ENCODE results near the gene PAPPA. TPM values are rescaled to one million over a fixed set of nuclear protein-coding genes. Genes with fewer than 3 reads are reported as not detected.

PAPPA gene
- total RNA-seq, 4 donors from 2014 or later = 0.70 to 4.1 (median 1.8) TPM

DNA sequence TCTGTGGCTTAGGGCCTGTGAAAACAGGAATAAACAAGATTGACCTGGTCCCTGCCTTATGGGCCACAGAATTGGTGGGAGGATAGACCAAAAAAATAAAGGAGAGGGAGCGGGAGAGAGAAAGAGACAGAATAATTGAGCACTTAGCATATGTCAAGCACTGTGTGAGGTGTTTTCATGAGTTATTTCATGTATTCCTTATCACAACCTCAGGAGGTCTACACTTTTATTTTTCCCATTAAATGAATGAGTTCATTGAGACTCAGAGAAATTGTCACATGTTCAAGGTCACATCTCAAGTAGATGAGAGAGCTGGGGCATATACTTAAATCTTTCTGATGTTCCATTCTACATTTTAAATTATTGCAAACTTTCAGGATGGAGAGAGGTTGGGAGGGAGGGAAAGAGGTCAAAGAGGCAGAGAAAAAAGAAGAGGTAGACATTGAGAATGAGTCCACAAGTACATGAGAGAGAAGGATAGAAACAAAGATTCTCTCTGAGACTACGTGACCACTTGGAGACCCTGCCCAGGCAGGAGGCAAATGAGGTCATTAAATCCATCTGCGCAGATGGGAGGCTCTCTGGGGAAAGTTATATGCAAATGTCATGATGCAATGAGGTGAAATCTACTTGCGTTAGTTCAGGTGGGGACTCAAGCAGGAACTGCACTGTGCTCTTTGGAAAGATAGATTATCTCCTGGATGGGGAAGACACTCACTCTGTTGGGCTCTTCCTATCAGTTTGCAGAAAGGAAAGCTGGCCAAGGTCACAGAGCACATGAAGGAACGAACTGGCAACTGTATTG, 241.5 kb downstream of the PAPPA start:
- Histone ChIP-seq H3K36me3 (no peaks in the 10 kb centered on the region), H3K4me1 (no peaks in the 10 kb centered on the region), H3K9me3 (no peaks in the 10 kb centered on the region), H3K27ac (no peak overlapping the region), H3K27me3 (no peaks in the 10 kb centered on the region), H3K4me3 (no peak overlapping the region)
- no peak for DNase-seq
- TF ChIP-seq, protein P1, sequence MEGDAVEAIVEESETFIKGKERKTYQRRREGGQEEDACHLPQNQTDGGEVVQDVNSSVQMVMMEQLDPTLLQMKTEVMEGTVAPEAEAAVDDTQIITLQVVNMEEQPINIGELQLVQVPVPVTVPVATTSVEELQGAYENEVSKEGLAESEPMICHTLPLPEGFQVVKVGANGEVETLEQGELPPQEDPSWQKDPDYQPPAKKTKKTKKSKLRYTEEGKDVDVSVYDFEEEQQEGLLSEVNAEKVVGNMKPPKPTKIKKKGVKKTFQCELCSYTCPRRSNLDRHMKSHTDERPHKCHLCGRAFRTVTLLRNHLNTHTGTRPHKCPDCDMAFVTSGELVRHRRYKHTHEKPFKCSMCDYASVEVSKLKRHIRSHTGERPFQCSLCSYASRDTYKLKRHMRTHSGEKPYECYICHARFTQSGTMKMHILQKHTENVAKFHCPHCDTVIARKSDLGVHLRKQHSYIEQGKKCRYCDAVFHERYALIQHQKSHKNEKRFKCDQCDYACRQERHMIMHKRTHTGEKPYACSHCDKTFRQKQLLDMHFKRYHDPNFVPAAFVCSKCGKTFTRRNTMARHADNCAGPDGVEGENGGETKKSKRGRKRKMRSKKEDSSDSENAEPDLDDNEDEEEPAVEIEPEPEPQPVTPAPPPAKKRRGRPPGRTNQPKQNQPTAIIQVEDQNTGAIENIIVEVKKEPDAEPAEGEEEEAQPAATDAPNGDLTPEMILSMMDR (IDR thresholded peaks at IDR 0.05) = no peak
- TF ChIP-seq POLR2A (IDR thresholded peaks at IDR 0.05) = no peak

DNA sequence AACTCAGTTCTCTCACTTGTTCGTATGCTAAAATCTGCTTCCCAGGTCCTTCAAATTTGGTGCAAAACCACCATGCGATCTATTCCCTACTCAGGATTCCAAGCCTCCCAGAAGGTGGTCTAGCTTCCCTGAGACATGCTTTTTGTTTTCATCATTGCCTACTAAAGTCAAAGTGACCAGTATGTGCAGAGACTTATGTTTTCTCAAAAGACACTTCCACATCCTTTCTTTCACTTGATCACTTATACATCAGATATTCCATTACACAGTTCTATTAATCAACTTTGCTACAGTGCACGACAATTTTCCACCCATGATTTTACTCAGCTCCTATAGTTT, 242.1 kb downstream of the PAPPA start:
- H3K4me1 ChIP-seq = no peaks in the 10 kb centered on the region
- TF ChIP-seq, protein P1 (IDR thresholded peaks at IDR 0.05) = no peak

DNA sequence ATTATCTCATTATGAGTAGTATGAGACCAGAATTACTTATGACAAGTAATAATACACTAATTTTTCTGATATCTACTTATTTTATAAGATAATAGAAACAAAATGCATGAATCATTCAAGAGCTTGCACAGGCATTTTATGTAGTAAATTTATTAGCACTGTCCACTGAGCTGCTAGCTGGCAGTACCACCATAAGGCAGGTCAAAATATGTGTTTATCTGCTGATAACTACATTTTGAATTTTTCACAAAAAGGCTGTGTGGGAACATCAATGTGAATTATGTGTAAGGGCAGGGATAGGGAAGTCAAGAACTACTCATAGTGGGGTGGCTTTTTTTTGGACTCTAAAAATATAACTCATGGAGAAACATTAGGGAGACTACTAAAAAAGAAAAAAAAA, 249.6 kb downstream of the PAPPA start:
- Histone ChIP-seq H3K27ac (no peak overlapping the region), H3K4me1 (no peaks in the 10 kb centered on the region), H3K9me3 (no peaks in the 10 kb centered on the region), H3K27me3 (no peaks in the 10 kb centered on the region), H3K4me3 (no peak overlapping the region), H3K36me3 (no peaks in the 10 kb centered on the region)
- no peak for TF ChIP-seq POLR2A (IDR thresholded peaks at IDR 0.05)
- TF ChIP-seq, protein P1 (IDR thresholded peaks at IDR 0.05) = no peak
- DNase-seq = no peak

More for the DNA sequence above, 242.1 kb downstream of the PAPPA start:
- DNase-seq = no peak
- no peaks in the 10 kb centered on the region for H3K27me3 ChIP-seq
- H3K36me3 ChIP-seq = no peaks in the 10 kb centered on the region
- no peak overlapping the region for H3K27ac ChIP-seq
- H3K4me3 ChIP-seq = no peak overlapping the region
- H3K9me3 ChIP-seq = no peaks in the 10 kb centered on the region

DNA sequence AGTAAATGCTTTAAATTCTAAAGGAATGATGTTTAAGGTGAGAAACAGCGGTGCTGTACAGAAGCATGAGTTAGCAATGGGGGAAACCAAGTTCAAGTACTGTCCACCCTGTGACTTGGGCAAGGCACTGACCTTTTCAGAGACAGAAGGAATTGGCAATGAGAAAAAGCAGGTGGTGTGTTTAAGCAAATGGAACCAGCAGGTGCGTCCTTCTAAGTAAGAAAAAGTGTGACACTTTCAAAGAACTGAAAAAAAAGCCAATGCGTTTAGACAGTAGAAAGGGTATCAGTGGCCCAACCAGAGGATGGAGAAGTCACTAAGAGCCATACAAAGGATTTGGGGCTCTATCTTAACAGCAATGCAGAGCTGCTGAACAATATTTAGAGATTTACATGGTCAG, 250.6 kb downstream of the PAPPA start:
- Histone ChIP-seq H3K36me3 (no peaks in the 10 kb centered on the region), H3K4me1 (no peaks in the 10 kb centered on the region), H3K4me3 (no peak overlapping the region), H3K27me3 (no peaks in the 10 kb centered on the region), H3K9me3 (no peaks in the 10 kb centered on the region), H3K27ac (no peak overlapping the region)
- DNase-seq = no peak
- TF ChIP-seq, protein P1 (IDR thresholded peaks at IDR 0.05) = no peak
- TF ChIP-seq POLR2A (IDR thresholded peaks at IDR 0.05) = no peak

DNA sequence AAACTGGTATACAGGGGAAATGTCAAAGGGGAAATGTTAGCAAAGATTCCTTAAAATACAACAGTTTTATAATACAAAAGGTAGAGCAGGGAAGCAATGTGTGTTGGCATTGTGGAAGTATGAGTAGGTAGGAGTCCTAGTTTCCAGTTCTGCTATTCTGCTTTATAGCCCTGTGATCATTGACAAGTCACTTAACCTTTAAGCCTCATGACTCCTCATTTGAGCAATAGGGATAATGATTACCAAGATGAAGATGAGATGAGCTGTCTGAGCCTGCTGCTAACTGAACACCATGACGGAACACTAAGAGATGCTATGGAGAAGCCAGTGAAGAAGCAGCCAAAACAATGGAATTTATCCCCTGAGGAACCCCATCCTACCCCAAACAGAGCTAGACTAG, 251.7 kb downstream of the PAPPA start:
- Histone ChIP-seq H3K4me3 (no peak overlapping the region), H3K9me3 (no peaks in the 10 kb centered on the region), H3K27ac (no peak overlapping the region), H3K27me3 (no peaks in the 10 kb centered on the region), H3K4me1 (no peaks in the 10 kb centered on the region), H3K36me3 (no peaks in the 10 kb centered on the region)
- no peak for DNase-seq
- TF ChIP-seq, protein P1 (IDR thresholded peaks at IDR 0.05) = no peak
- no peak for TF ChIP-seq POLR2A (IDR thresholded peaks at IDR 0.05)

Data from Peyer's patch (tissue), 4 donors.